Effector CD4-positive, alpha-beta T cell (primary cell): ENCODE data around the gene HNRNPC.
"Not testable (repeated sequence)": the region's sequence is repeated elsewhere in the genome, so short reads cannot be mapped to it uniquely, and the experiment has no call there.

Experiments used
- DNase-seq: peaks from one replicate; pipeline ENCODE4 v3.0.0-alpha.2; 2020

The HNRNPC gene

DNA sequence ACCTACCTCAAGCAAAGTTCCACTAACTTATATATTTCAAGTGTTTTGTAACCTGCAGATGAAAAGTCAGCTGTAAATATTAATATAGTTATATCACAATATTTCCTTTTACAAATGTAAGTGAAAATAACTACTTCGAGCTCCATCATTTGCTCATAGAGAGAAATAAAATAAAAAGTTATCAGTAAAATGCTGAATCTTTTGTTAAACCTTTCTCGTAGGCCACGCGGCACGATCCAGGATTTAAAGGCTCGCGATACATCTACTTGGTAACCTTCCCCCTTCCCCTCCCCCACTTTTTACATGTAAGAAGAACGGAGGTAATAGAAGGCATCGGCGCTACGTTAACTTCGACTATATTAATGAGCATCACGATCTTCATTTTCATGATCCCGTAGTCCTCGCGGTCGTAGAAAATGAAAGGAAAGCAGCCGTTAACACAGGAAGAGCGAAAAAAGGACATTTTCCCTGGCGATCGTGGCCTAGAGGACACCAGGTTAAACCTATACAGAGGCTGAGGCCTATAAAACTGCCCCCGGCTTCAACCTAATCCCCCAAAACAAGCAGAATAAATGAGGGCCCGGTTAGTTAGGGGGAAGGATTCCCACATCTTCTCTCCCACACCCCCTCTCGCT is 508 bp downstream of the HNRNPC start:
- DNase-seq = no peak

DNA sequence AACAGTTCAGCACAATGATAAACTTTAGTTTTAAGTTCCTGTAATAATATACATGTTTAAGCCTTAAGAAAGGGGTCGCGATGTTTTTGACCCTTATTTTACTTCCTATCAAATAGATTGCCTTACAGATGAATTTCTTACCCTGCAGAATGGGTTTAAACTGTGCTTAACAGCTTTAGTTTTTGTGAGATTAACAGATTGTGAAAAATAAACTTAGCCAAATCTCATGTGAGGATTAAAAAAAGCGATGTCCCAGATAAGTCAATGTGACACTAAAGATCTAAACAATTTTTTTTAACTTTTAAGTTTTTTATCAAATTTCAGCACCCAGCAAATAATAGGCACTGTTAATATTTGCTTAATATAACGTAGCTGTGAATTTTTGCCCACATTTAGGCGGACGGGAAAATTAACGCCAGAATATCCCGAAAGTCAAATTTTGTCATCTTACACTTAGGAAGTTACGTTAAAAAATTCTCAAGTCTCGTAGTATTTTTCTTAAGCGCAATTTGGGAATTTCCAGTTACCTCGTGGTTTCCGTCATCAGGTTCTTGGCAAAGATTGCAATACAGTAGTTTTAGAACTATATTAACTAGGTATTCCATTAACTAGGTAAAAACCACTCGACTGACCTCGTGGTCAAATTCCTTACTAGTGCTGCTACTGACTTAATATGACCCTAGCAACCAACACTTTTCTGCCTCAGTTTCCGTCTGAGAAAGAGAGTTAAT is 1.2 kb downstream of the HNRNPC start:
- no peak for DNase-seq

- DNase-seq = no peak
Observed at GRCh38 chr14:21267431-21267845, 1.8 kb downstream of the HNRNPC start.

GRCh38 chr14:21264025-21264801 is 5.0 kb downstream of the HNRNPC start:
- DNase-seq = no peak

DNA sequence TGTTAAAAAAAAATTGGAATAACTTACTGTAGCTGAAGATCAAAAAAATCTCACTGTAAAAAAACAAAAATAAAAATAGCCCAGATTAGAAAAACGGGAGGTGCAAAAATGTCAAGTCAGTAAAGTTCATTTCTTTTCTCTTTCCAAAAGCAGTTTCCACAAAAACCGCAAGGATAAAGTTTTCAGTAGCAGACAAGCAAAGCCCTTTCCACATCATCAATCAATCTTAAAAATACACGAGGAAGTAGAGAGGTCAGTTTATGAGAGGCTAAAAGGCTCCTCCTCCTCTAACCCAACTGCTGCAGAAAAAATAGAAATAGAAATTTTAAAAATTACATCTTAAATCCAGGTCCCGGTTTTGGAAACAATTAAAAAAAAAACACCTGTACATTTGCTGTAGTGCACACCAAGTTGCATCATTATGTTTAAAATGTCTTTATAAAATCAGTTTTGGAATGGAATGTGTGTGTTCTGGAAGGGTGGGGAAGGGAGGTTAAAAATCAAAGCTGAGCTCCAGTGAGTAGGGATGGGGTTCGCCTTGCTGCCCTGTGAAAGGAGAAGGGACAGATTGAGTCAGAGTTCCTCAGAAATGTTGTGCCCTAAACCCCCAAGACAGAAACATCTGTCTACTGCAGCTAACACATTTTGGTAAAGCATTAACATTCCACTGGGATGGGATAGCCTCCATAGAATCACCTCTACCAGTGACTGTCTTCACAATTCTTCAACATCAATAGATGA is 5.8 kb downstream of the HNRNPC start:
- no peak for DNase-seq

DNA sequence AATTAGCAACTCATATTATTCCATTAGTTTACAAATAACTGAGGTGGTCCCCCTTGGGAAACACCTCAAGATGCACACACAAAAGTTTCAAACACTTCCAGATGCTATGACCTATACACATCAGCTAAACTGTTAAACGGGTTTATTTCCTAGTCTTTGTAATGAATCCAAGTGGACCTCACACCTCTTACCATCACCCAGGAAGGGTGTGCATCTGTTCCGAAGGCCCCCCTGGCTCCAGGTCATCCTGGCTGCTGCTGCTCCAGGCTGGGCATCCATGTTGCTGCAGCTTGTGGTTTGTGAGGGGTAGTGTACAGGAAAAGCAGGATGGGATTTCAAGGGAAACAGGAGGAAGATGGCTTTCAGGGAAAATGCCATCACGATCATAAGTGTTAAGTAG is 6.8 kb downstream of the HNRNPC start:
- no peak for DNase-seq

DNA sequence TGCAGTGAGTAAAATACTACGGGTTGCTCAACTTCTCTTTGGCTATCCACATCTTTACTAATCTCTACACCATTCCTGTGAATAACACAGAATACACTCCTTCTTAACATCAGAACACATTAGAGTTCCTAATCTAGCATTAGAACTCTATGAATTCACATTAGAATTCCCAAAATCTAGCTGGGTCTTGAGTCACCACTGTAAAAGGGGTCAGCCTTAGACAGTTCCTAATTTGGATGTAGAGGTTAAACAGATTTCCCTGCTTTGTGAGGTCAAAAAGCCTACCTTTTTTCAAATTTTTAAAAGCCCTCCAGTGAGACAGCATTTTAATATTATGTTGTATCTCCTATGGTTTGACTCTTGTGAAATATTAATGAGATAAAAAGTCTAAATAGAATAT is 7.4 kb downstream of the HNRNPC start:
- DNase-seq = no peak

DNA sequence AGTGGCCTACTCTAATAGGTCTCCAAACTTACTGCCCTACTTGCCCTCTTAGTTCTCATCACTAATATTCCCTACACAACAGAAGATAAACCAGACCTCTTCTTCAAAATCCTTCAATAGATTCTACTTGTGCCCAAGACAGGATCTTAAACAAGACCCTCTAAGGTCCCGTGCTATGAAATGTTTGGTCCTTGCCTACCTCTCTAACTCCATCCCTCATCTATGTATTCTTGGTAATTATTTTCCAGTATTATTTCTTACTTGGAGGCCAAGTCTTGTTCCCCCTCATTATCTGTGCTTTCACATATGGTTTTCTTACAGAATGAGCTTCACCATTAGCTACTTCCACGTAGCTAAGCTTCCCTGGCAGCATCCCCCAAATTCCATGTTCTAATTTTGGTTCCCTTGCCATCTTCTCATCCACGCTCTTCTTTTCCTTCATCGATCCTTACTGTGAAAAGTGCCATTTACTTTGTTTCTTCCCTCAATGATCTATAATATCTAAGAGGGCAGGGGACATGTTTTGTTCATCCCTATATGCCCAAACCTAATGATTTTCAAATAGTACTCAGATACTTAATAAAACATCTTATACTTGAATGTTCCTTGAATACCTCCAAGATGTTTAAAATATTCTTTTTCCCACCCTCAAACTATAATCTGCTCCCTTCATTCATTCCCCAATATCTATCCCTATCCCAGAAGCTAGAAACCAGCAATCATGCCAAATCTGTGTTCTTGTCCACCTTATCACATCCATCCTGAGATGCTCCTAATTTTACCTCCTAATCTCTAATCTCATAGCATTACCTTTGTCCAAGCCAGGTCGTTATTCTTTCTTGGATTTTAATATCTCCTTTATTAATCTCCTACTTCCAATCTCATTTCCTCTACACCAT is 10.1 kb downstream of the HNRNPC start:
- DNase-seq = no peak

GRCh38 chr14:21258005-21258888 is 11.0 kb downstream of the HNRNPC start:
- DNase-seq = no peak

GRCh38 chr14:21257394-21257909 is 11.8 kb downstream of the HNRNPC start:
- no peak for DNase-seq

- no peak for DNase-seq
Observed at GRCh38 chr14:21256539-21257393, 12.5 kb downstream of the HNRNPC start.

GRCh38 chr14:21256102-21256447 is 13.2 kb downstream of the HNRNPC start:
- not testable (repeated sequence) for DNase-seq

DNA sequence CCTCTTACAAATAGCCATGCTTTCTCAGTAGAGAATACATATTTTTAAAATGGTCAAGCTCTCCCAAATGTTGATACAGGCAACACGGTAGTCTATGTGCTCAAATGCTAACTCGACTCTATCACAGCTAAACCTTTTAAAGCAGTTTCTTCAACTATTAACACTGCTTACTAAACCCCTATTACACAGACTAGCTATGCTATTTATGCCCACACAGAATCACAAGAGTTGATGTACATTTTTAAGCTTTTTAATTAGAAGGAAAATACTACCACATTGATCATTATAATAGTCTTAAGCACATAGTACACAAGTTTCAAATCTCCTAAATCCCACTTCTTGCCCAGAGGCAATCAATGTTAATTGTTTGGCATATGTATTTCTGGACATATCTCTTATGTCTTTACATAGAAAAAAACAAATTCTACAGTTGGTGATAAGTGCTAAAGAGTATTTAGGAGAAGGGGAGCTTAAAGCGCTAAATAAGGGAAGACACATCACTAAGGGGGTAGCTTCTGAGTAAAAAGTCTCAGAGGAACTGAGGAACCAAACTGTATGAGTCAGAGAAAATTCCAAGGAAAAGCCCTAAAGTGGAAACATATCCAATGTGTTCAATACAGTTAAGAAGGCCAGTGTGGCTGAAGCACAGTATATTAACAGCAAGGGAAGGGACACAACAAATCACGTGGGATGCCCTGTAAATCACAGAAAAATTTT is 13.7 kb downstream of the HNRNPC start:
- no peak for DNase-seq

DNA sequence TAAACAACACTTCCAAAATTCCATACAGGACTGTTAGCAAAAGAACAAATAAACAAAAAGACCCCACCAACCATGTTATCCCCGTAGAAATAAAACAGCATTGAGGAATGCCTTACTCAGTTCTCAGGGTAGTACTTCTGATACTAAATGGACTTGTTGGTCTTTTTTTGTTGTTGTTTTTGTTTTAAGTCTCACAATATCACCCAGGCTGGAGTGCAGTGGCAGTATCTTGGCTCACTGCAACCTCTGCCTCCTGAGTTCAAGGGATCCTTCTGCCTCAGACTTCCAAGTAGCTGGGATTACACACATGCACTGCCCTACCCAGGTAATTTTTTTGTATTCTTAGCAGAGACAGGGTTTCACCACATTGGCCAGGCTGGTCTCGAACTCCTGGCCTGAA is 17.1 kb downstream of the HNRNPC start:
- DNase-seq = no peak

GRCh38 chr14:21251215-21251614 is 18.0 kb downstream of the HNRNPC start:
- no peak for DNase-seq

- no peak for DNase-seq
Observed at GRCh38 chr14:21248739-21249411, 20.4 kb downstream of the HNRNPC start.

DNA sequence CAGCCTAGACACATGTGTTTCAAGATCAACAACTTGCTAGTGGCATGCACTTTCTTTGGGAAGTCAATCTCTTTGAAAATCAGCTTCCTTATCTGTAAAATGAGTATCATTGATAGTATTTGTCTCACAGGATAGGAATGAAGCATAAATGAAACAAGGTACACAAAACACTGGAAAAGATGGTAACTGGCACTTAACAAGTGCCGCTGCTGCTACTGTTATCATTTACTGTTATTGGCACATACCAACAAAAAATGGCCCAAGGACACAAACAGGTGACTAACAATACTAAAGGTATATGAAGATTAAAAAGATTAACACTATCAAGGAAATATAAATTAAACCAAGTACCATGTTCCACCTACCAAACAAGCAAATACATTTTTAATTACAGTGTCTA is 20.9 kb downstream of the HNRNPC start:
- DNase-seq = no peak

DNA sequence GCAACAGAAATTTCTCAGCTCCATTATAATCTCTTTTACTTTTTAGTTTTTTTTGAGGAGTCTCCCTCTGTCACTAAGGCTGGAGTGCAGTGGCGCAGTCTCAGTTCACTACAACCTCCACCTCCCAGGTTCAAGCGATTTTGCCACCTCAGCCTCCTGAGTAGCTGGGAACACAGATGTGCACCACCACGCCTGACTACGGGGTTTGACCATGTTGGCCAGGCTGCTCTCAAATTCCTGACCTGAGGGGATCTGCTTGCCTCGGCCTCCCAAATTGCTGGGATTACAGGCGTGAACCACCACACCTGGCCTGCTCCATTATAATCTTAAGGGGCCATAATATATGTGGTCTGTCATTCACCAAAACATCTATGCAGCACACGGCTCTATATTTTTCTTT is 23.4 kb downstream of the HNRNPC start:
- no peak for DNase-seq

- DNase-seq = no peak
Observed at GRCh38 chr14:21244544-21244943, 24.7 kb downstream of the HNRNPC start.
